GM12864 (cell line): ENCODE results near the gene SGSM2.
"Not testable (repeated sequence)": the region's sequence is repeated elsewhere in the genome, so short reads cannot be mapped to it uniquely, and the experiment has no call there.

Experiments
- DNase-seq: peaks from one replicate; pipeline ENCODE4 v3.0.0-alpha.2; 2011; ENCODE audit warnings: low read depth
- H3K4me3 ChIP-seq: 2 replicates; pipeline ENCODE4 v1.5.1; 2011; ENCODE audit warnings: mild to moderate bottlenecking, low read depth, low read length, control low read depth
- CTCF ChIP-seq: IDR thresholded peaks from 2 replicates; pipeline ENCODE4 v1.5.1; 2011; ENCODE audit warnings: low read depth, mild to moderate bottlenecking, moderate library complexity, low read length, control low read depth, inconsistent platforms; ENCODE audit errors: missing control alignments

The SGSM2 gene

DNA sequence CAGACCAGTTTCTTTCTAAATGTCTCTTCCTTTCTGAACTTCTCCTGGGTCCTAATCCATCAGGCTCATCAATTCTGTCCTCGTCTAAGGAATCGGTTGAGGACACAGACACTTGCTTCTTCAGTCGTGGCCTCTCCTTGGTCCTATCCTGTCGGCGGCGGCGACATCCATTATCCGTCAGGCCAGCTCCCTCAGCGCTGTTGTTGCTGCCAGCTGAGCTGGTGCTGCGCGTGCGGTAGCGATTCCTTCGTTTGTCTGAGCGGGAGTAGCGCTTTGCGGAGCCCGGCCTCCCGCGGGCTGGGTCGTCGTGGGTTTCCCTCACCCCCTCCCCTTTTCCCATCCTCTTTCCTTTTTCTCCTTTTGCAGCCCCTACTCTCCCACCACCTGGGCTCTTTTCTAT, 37.5 kb upstream of the SGSM2 start:
- DNase-seq: no peak
- TF ChIP-seq CTCF: no peak
- H3K4me3 ChIP-seq: no peak overlapping the region

- DNase-seq: no peak
- TF ChIP-seq CTCF: no peak
- H3K4me3 ChIP-seq: peak overlapping the region; percentile 99
These were observed 34.5 kb upstream of the SGSM2 start for GRCh38 chr17:2302778-2303203.

DNA sequence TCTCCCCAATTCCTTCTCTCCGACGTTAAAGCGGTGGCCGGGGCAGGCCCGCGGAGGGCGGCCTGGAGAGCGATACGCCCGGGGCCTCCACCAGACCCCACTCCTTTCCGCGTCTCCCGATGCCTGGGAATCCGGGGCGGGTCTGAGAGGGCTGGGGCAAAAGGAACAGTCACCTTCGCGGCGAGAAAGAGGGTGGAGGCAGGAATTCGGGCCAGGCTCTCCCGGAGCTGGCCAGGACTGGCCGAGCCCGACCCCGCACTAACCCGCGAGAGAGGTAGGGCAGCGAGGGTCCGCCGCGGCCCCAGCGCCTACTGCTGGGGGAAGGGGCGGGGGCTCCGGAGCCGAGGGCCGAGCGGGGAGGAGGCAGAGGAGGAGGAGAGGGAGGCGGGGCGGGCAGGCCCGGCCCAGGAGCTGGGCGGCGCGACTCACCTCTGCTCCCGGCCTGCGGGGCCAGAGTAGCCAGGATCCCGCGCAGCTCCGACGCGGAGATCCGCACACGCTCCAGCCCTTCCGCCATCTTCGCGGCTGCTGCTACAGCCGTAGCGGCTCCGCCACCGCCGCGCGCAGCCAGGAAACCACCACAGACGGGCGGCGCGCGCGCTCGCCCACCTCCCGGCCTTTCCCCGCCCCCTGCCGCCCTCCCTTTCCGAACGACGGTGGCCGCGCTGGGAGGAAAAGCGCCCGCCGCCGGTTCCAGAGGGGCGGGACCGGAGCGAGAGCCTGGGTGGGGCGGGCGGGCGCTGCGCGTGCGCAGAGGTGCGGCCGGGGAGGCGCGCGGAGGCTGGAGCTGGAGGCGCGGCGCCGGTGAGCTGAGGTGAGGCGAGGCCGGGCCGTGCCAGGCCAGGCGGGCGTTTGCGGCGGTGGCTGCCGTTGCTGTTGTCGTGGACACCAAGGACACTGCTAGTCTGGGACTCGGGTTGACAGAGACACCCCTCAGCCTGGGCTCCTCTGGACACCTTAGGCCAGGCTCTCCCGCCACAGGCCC, 33.8 kb upstream of the SGSM2 start, which contains the start of the genes SMG6 and SRR:
Gene SMG6 (minus strand): TSS at position 582 of the 985 bp plus-strand sequence. CDS start 65 bp downstream, at position 517.
Gene SRR (plus strand): TSS at position 747 of the 985 bp plus-strand sequence. CDS start 11,611 bp downstream, outside the sequence.
- no peak for TF ChIP-seq CTCF
- peak within 1 kb of the TSS; percentile 99 for H3K4me3 ChIP-seq
- DNase-seq: peak; percentile 40

- no peak for DNase-seq
- no peak overlapping the region for H3K4me3 ChIP-seq
- no peak for TF ChIP-seq CTCF
These were observed 32.4 kb upstream of the SGSM2 start for GRCh38 chr17:2304931-2305330.

DNA sequence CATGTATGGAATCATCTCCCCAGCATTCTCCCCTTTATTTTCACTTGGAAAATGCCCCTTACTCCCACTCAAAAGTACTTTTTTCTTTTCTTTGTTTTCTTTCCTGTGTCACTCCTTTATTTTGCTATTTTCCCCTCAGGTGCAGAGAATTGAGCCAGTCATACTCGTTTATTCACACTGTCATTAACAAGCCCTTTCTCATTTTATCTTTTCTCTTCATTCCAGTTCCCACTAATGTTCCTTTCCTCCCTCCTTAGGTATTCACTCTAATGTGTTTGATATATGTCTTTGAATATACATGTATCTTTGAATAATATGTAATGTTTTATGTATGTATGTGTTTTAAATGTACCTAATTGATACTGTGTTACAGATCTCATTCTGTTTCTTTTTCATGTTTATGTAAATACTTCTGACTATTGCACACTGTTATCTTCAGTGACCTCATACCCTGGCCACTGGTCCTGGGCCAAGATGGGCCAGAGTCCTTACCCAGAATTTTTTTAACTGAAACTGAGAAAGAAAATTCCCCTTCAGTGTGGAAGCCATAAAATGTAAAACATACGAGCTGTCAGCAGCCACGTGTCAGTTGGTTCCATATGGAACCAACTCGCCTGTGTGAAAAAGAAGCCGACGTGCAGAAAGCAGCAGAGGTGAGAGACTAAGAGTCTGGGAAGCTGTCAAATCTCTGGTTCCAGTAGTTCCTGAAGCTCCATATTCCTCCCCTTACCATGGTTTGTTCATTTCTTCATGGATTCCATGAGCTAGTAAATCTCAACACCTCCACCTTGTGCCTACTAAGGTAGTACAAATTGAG, 27.8 kb upstream of the SGSM2 start:
- no peak for DNase-seq
- no peak for TF ChIP-seq CTCF
- H3K4me3 ChIP-seq: no peak overlapping the region

DNA sequence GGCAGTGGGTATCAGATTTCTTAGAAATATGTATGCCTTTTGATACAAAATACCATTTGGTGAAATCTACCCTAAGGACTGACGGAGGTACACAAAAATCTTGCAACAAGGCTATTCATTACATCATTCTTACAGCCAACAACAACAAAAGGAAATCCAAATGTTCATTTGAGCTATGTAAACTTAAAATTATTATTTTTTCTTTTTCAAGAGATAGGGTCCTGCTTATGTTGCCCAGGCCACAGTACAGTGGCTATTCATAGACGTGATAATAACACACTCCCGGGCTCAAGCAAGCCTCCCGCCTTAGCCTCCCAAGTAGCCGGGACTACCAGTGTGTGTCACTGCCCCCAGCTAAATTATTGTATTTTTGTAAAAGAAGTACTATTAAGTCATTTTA, 24.6 kb upstream of the SGSM2 start:
- no peak overlapping the region for H3K4me3 ChIP-seq
- no peak for TF ChIP-seq CTCF
- DNase-seq: no peak

DNA sequence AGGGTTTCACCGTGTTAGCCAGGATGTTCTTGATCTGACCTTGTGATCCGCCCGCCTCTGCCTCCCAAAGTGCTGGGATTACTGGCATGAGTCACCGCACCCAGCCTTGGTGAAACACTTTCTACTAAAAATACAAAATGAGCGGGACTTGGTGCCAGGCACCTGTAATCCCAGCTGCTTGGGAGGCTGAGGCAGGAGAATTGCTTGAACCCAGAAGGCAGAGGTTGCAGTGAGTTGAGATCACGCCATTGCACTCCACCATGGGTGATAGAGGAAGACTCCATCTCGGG, 20.4 kb upstream of the SGSM2 start:
- not testable (repeated sequence) for H3K4me3 ChIP-seq, DNase-seq
